NT2/D1 (cell line): ENCODE measurements around the gene SHLD2.
"Not testable (repeated sequence)": the region's sequence is repeated elsewhere in the genome, so short reads cannot be mapped to it uniquely, and the experiment has no call there.

Source experiments
- DNase-seq: peaks from one replicate; pipeline ENCODE4 v3.0.0-alpha.2; 2011; ENCODE audit warnings: low read depth, low spot score
- H3K27me3 ChIP-seq: 2 replicates; pipeline ENCODE4 v1.6.0; 2011; ENCODE audit warnings: mild to moderate bottlenecking; ENCODE audit not compliant: insufficient read length, insufficient read depth
- H3K36me3 ChIP-seq: 2 replicates; pipeline ENCODE4 v1.6.1; 2011; ENCODE audit warnings: mild to moderate bottlenecking, low read length, mixed read lengths; ENCODE audit not compliant: insufficient read depth, insufficient read length
- H3K4me1 ChIP-seq: 2 replicates; pipeline ENCODE4 v1.5.1; 2011; ENCODE audit not compliant: insufficient read depth, insufficient read length
- H3K4me3 ChIP-seq: 2 replicates; pipeline ENCODE4 v1.5.1; 2011; ENCODE audit warnings: low read depth; ENCODE audit not compliant: insufficient read length
- H3K9ac ChIP-seq: 2 replicates; pipeline ENCODE4 v1.6.0; 2011; ENCODE audit warnings: low read depth; ENCODE audit not compliant: insufficient read length
- H3K9me3 ChIP-seq: 2 replicates; pipeline ENCODE4 v1.5.1; 2011; ENCODE audit warnings: mild to moderate bottlenecking, low read length; ENCODE audit not compliant: insufficient read depth
- SUZ12 ChIP-seq: IDR thresholded peaks from 2 replicates; pipeline ENCODE4 v1.6.1; 2011; ENCODE audit not compliant: insufficient read length, insufficient read depth; ENCODE audit errors: extremely low read depth
- YY1 ChIP-seq: IDR thresholded peaks from 2 replicates; pipeline ENCODE4 v1.6.1; 2011; ENCODE audit not compliant: insufficient read length, insufficient read depth
- ZNF274 ChIP-seq: IDR thresholded peaks from 2 replicates; pipeline ENCODE4 v1.6.1; 2011; ENCODE audit warnings: mild to moderate bottlenecking, low read depth, low read length

SHLD2 gene

GRCh38 chr10:87059401-87059800 is 35.6 kb upstream of the SHLD2 start:
- DNase-seq: no peak
- Histone ChIP-seq H3K4me1 (peaks cover 2% of the 10 kb centered on the region), H3K4me3 (no peak overlapping the region), H3K27me3 (no peaks in the 10 kb centered on the region), H3K9me3 (no peaks in the 10 kb centered on the region), H3K36me3 (peaks cover 63% of the 10 kb centered on the region), H3K9ac (no peak overlapping the region)
- no peak for TF ChIP-seq YY1
- no peak for TF ChIP-seq ZNF274
- no peak for TF ChIP-seq SUZ12

GRCh38 chr10:87060280-87060928 is 34.6 kb upstream of the SHLD2 start:
- Histone ChIP-seq H3K36me3 (peaks cover 58% of the 10 kb centered on the region), H3K4me1 (peaks cover under 1% of the 10 kb centered on the region), H3K9me3 (no peaks in the 10 kb centered on the region), H3K9ac (no peak overlapping the region), H3K27me3 (no peaks in the 10 kb centered on the region), H3K4me3 (no peak overlapping the region)
- TF ChIP-seq YY1 (no peak), ZNF274 (no peak), SUZ12 (no peak)
- DNase-seq: no peak

DNA sequence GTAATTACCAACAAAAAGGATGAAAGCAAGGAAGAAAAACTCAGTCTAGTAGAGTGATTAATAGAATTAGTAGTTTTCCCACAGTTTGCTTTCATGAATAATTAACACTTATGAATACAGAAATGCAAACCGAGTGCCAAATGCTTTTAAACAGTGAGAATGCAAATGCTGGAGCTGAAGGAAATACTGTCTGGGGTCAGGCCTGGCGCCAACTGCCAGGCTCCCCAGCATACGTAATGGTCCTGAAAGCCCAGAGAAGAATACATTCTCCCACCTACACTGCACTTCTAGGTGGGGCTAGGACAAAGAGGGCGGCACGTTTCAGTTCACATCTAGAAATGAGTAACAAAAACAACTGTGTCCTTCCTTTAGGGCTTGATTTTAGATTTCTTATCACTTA is 30.4 kb upstream of the SHLD2 start:
- Histone ChIP-seq H3K36me3 (peaks cover 64% of the 10 kb centered on the region), H3K27me3 (no peaks in the 10 kb centered on the region), H3K9me3 (no peaks in the 10 kb centered on the region), H3K9ac (no peak overlapping the region), H3K4me3 (no peak overlapping the region), H3K4me1 (no peaks in the 10 kb centered on the region)
- TF ChIP-seq YY1 (no peak), SUZ12 (no peak), ZNF274 (no peak)
- DNase-seq: no peak

DNA sequence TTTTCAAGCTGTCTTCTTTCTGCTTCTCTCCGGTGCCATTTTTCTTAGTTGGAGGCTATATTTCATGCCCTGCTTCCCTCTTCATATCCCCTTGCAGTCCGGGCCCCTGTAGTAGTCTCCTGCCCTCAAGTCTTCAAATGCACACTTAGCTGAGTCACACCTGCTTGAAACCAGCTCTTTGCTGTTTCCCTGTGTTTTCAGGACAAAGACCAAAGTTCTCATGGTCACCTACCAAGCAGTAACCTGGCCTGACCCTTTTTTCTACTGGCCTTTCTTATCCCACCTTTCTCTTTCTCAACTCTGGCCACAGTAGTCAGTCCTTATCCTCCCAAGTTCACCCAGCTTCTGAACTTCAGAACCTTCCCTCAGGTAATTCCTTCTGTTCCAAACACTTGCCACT is 28.8 kb upstream of the SHLD2 start:
- H3K27me3 ChIP-seq: no peaks in the 10 kb centered on the region
- H3K4me1 ChIP-seq: no peaks in the 10 kb centered on the region
- H3K9me3 ChIP-seq: no peaks in the 10 kb centered on the region
- TF ChIP-seq YY1 (no peak), SUZ12 (no peak), ZNF274 (no peak)
- peaks cover 51% of the 10 kb centered on the region for H3K36me3 ChIP-seq
- DNase-seq: no peak
- H3K9ac ChIP-seq: no peak overlapping the region
- H3K4me3 ChIP-seq: no peak overlapping the region

DNA sequence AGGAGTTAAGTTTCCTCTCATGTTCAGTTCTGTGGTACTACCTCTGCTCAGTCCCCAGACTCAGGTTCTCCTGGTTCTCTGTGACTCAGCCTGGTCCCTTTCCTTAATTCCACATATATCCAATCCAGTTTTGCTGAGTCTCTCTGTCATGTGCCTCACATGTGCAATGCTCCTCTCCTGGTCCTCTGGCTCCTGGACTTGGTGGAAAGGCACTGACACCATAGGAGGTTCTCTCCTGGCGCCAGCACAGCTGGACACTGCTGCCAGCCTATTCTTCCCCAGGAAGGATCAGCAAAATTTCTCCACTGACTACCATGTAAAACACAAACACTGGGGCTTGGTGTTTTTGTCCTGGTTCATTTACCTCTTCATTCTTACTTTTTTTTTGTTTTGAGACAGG is 28.1 kb upstream of the SHLD2 start:
- DNase-seq: no peak
- Histone ChIP-seq H3K4me1 (no peaks in the 10 kb centered on the region), H3K27me3 (no peaks in the 10 kb centered on the region), H3K4me3 (no peak overlapping the region), H3K36me3 (peaks cover 47% of the 10 kb centered on the region), H3K9me3 (no peaks in the 10 kb centered on the region), H3K9ac (no peak overlapping the region)
- TF ChIP-seq SUZ12 (no peak), ZNF274 (no peak), YY1 (no peak)

- Histone ChIP-seq H3K4me1 (no peaks in the 10 kb centered on the region), H3K36me3 (peaks cover 49% of the 10 kb centered on the region), H3K4me3 (no peak overlapping the region), H3K9ac (no peak overlapping the region), H3K9me3 (no peaks in the 10 kb centered on the region), H3K27me3 (no peaks in the 10 kb centered on the region)
- DNase-seq: no peak
- TF ChIP-seq YY1: no peak
- no peak for TF ChIP-seq SUZ12
- TF ChIP-seq ZNF274: no peak
Measured at GRCh38 chr10:87068281-87068680, 26.7 kb upstream of the SHLD2 start.

GRCh38 chr10:87072449-87072848 is 22.6 kb upstream of the SHLD2 start:
- DNase-seq: no peak
- H3K9ac ChIP-seq: no peak overlapping the region
- no peaks in the 10 kb centered on the region for H3K27me3 ChIP-seq
- H3K36me3 ChIP-seq: peaks cover 26% of the 10 kb centered on the region
- TF ChIP-seq YY1: no peak
- no peak for TF ChIP-seq ZNF274
- TF ChIP-seq SUZ12: no peak
- no peak overlapping the region for H3K4me3 ChIP-seq
- no peaks in the 10 kb centered on the region for H3K4me1 ChIP-seq
- no peaks in the 10 kb centered on the region for H3K9me3 ChIP-seq

DNA sequence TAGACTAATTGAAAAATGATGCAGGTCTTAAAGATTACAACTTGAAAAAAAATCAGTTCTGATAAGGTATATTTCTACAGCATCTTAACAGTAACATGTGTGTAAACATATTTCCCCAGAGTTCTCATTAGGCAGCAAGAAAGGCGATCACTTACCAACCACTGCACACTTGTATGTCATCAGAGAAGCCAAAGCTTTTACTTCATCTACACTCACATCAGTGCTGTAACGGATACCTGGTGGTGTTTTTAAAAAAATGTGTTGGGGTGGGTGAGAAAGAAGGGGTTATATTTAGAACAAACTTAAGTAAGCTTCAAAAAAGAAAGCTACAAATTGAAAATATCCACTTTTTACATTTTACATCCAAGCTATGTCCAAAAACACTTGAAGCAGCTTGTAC is 18.6 kb upstream of the SHLD2 start:
- H3K4me1 ChIP-seq, H3K9ac ChIP-seq, H3K9me3 ChIP-seq, DNase-seq, H3K4me3 ChIP-seq, H3K27me3 ChIP-seq: not testable (repeated sequence)
- peaks cover 14% of the 10 kb centered on the region for H3K36me3 ChIP-seq
